ENCODE measurements around the gene IRS2.

Gene IRS2

GRCh38 chr13:109770436-109770835, 15.9 kb downstream of the IRS2 start:
- no peaks in the 10 kb centered on the region for H3K4me1 ChIP-seq
- no peaks in the 10 kb centered on the region for H3K9me3 ChIP-seq (ENCODE audit: control insufficient read depth, low read length)
- H3K4me2 ChIP-seq (ENCODE audit: low read length): no peak overlapping the region
- no peaks in the 10 kb centered on the region for H3K27me3 ChIP-seq (ENCODE audit: control insufficient read depth, insufficient read depth, low read length)
- H2AFZ ChIP-seq: no peak overlapping the region
- H3K27ac ChIP-seq: no peak overlapping the region
- no peak for TF ChIP-seq CTCF (IDR thresholded peaks at IDR 0.05)
- no peak overlapping the region for H3K4me3 ChIP-seq (ENCODE audit: low read depth, low read length)
- no peak overlapping the region for H3K9ac ChIP-seq
- H3K36me3 ChIP-seq (ENCODE audit: control insufficient read depth, insufficient read depth, low read length): no peaks in the 10 kb centered on the region
- H3K79me2 ChIP-seq: no peaks in the 10 kb centered on the region

DNA sequence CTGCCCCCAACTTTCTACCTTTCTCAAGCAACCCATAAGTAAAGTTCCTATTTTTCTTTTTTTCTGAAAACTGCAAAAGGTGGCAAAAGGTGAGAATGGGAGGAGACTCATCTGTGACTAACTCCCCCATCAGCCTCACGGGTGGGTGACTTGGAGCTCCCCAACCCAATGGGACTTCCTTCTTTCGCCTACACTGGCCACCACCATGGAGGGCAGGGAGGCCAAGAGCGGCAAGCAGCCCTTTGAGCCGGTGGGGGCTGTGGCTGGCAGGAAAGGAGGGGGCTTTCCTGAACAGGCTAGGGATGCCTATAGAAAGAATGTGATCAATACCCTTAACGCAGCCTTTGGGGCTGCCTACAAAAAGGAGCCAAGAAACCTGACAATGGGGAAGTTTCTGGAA, 16.5 kb downstream of the IRS2 start:
- no peaks in the 10 kb centered on the region for H3K79me2 ChIP-seq
- no peak overlapping the region for H3K9ac ChIP-seq
- TF ChIP-seq CTCF (IDR thresholded peaks at IDR 0.05): no peak
- no peak overlapping the region for H3K4me3 ChIP-seq (ENCODE audit: low read depth, low read length)
- no peak overlapping the region for H3K4me2 ChIP-seq (ENCODE audit: low read length)
- no peaks in the 10 kb centered on the region for H3K36me3 ChIP-seq (ENCODE audit: control insufficient read depth, insufficient read depth, low read length)
- H3K27me3 ChIP-seq (ENCODE audit: control insufficient read depth, insufficient read depth, low read length): no peaks in the 10 kb centered on the region
- H2AFZ ChIP-seq: no peak overlapping the region
- H3K4me1 ChIP-seq: no peaks in the 10 kb centered on the region
- no peak overlapping the region for H3K27ac ChIP-seq
- no peaks in the 10 kb centered on the region for H3K9me3 ChIP-seq (ENCODE audit: control insufficient read depth, low read length)

GRCh38 chr13:109769275-109769674, 17.1 kb downstream of the IRS2 start:
- no peaks in the 10 kb centered on the region for H3K79me2 ChIP-seq
- H3K4me3 ChIP-seq (ENCODE audit: low read depth, low read length): no peak overlapping the region
- H3K4me2 ChIP-seq (ENCODE audit: low read length): no peak overlapping the region
- H3K27me3 ChIP-seq (ENCODE audit: control insufficient read depth, insufficient read depth, low read length): no peaks in the 10 kb centered on the region
- no peak overlapping the region for H3K9ac ChIP-seq
- TF ChIP-seq CTCF (IDR thresholded peaks at IDR 0.05): no peak
- no peaks in the 10 kb centered on the region for H3K4me1 ChIP-seq
- no peaks in the 10 kb centered on the region for H3K9me3 ChIP-seq (ENCODE audit: control insufficient read depth, low read length)
- no peak overlapping the region for H2AFZ ChIP-seq
- no peak overlapping the region for H3K27ac ChIP-seq
- H3K36me3 ChIP-seq (ENCODE audit: control insufficient read depth, insufficient read depth, low read length): no peaks in the 10 kb centered on the region

DNA sequence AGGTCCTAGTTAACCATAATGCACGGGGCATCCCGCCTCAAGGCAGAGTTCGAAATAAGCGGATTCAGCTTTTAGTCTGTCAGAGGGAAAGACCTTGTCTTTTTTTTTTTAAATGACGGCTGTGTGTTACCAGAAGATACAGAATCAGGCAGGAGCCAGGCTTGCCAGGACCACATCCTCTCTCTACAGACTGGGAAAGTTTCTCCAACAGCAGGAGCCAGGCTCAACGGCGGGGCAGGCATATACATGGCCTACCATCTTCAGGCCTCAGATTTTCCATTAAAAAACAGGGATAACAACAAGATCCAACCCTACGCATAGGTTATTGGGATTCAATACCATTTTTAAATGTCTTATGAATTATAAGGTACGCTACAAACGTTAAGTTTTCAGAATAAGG, 17.8 kb downstream of the IRS2 start:
- Histone ChIP-seq H3K36me3 (ENCODE audit: control insufficient read depth, insufficient read depth, low read length) (no peaks in the 10 kb centered on the region), H3K4me1 (no peaks in the 10 kb centered on the region), H3K9ac (no peak overlapping the region), H3K4me3 (ENCODE audit: low read depth, low read length) (no peak overlapping the region), H3K27me3 (ENCODE audit: control insufficient read depth, insufficient read depth, low read length) (no peaks in the 10 kb centered on the region), H3K9me3 (ENCODE audit: control insufficient read depth, low read length) (no peaks in the 10 kb centered on the region), H3K79me2 (no peaks in the 10 kb centered on the region), H3K27ac (no peak overlapping the region), H2AFZ (no peak overlapping the region), H3K4me2 (ENCODE audit: low read length) (no peak overlapping the region)
- no peak for TF ChIP-seq CTCF (IDR thresholded peaks at IDR 0.05)

DNA sequence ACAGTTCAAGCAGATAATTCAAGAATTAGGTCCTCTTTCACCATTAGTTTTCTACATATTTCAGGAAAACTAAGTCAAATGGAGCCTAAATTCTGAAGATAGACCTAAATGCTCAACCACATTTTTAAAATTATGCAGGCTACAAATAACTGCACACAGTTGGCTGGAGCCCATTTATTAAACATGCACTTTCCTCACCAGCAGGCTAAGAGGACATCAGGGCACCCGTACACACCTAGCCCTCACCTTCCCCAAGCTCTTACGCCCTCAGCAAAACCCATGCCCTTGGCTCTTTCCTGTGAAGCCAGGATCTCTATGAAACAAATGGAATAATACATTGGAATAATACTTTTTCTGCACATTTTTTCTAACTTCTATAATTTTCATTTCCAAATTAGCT, 18.2 kb downstream of the IRS2 start:
- Histone ChIP-seq H3K79me2 (no peaks in the 10 kb centered on the region), H3K9ac (no peak overlapping the region), H3K27ac (no peak overlapping the region), H3K4me1 (no peaks in the 10 kb centered on the region), H3K4me3 (ENCODE audit: low read depth, low read length) (no peak overlapping the region), H3K9me3 (ENCODE audit: control insufficient read depth, low read length) (no peaks in the 10 kb centered on the region), H3K4me2 (ENCODE audit: low read length) (no peak overlapping the region), H3K36me3 (ENCODE audit: control insufficient read depth, insufficient read depth, low read length) (no peaks in the 10 kb centered on the region), H2AFZ (no peak overlapping the region), H3K27me3 (ENCODE audit: control insufficient read depth, insufficient read depth, low read length) (no peaks in the 10 kb centered on the region)
- TF ChIP-seq CTCF (IDR thresholded peaks at IDR 0.05): no peak
